MV-4-11 (cell line): ENCODE results near the gene C16orf96.

Experiments used
- DNase-seq: peaks from one replicate; lab custom pipeline; 2025; lab: John Stamatoyannopoulos, UW

The C16orf96 gene

DNA sequence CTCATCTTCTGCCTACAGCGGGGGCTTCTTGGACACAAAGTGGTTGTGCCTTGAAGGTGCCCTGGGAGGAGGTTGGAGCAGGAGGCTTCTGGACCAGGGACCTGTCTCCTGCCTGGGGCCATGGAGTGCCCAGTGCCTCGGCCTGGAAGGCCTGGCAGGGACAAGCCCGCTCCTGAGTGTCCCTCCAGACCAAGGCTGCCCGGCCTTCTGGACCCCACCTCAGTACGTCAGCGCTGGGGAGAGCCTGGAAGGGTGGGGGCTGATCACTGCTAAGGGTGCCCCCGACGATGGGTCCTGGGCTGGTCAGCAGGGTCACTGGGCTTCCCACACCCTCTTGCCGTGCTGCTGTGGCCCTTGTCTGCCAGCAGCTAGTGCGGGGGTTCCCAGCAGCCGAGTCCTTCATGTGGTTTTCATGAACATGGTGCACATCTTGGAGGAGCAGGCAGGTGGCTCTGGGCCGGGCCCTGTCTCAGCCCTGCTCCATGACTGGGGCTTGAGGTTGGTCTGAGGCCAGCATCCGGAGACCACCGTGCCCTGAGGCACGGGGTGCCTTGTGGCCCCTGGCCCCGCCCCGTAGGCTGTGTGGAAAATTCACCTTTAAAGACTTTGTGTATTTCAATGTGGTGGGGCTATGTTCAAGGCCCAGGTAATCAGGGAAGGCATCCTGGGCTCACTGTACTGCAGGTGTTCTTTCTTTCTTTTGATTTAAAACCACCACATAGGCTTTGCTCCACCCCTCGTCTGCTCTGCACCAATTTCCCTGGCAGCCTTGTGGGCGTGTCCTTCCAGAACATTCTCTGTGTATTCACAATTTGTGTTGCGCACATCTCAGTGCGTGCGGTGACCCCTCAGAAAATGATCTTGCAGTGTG is 90.9 kb downstream of the C16orf96 start:
- DNase-seq = no peak

DNA sequence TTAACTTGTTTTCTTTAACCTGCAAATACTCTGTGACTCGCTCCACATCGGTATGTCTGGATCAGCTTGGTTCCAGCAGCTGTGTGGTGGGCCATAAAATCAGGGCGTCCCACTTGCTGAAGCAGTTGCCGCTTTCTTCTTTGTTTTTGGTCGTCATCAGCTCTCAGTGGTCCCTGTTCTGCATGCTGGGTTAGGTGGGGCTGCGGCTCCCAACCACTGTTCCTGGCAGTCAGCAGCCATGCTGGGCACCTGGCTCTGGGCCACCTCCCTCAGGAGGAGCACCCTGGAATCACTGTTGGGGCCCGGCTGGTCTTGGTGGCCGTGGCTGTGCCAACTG is 91.5 kb downstream of the C16orf96 start:
- DNase-seq = no peak

DNA sequence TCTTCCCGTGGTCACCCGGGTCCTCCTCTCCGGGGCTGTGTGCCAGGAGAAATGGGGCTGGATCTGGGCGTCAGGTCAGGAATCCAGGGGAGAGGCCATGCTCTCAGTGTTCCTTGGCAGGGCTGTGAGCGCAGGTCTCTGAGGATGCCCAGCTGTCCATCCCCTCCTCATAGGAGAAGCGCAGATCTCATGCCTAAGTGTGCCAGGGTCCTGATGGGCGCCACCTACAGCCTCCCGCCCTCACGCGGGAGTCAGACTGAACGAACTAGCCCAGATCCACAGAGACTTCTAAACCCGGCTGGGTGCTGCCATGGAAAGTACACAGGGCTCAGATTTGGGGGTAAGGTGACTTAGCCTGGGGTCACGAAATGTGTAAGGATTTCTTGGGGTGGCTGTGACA is 92.8 kb downstream of the C16orf96 start:
- DNase-seq = no peak

DNA sequence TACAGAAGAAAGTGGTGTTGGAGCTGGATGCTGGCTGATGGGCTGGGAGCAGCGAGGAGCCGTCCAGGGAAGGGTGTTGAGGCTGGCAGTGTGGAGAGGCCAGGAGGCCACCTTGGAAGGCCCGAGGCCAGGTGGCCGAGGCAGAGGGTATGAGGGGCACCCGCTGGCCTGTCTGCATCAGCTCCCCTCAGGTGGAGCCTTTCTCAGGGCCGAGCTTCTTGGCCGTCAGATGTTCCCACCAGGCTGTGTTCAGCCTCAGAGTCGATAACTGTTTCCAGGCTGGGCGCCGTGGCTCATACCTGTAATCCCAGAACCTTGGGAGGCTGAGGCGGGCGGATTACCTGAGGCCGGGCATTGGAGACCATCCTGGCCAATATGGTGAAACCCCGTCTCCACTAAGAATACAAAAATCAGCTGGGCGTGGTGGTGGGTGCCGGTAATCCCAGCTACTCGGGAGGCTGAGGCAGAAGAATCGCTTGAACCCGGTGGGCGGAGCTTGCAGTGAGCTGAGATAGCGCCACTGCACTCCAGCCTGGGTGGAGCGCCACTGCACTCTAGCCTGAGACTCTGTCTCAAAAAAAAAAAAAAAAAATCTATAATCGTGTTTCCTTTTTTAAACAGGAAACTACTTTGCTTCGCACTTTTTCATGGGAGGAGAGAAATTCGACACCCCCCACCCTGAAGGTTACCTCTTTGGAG is 93.8 kb downstream of the C16orf96 start:
- peak; percentile 48 for DNase-seq
